Astrocyte (in vitro differentiated cells and primary cell): ENCODE results near the gene TMEM229A. TPM values are rescaled to one million over a fixed set of nuclear protein-coding genes. Genes with fewer than 3 reads are reported as not detected.

Source experiments
- DNase-seq: peaks from one replicate; pipeline ENCODE4 v3.0.0-alpha.2; 2010; ENCODE audit warnings: low read depth
- FAIRE-seq: peaks from 2 replicates; lab custom pipeline; 2011; peaks lifted over from hg19 to GRCh38; lab: Jason Lieb, UNC
- H2AFZ ChIP-seq: 2 replicates; pipeline ENCODE4 v1.6.0; 2012; ENCODE audit warnings: low read depth, low read length, inconsistent platforms
- H3K27ac ChIP-seq: 2 replicates; pipeline ENCODE4 v1.5.1; 2011; ENCODE audit warnings: low read depth, low read length, inconsistent platforms
- H3K27me3 ChIP-seq: 2 replicates; pipeline ENCODE4 v1.6.0; 2011; ENCODE audit warnings: low read length, inconsistent platforms; ENCODE audit not compliant: insufficient read depth
- H3K36me3 ChIP-seq: 2 replicates; pipeline ENCODE4 v1.5.1; 2011; ENCODE audit warnings: low read length, inconsistent platforms; ENCODE audit not compliant: insufficient read depth
- H3K4me1 ChIP-seq: 2 replicates; pipeline ENCODE4 v1.5.1; 2011; ENCODE audit warnings: low read length, inconsistent platforms; ENCODE audit not compliant: insufficient read depth
- H3K4me2 ChIP-seq: 2 replicates; pipeline ENCODE4 v1.6.0; 2012; ENCODE audit warnings: low read length, inconsistent platforms
- H3K4me3 ChIP-seq: 2 replicates; pipeline ENCODE4 v1.5.1; 2011; ENCODE audit warnings: low read depth, mild to moderate bottlenecking, low read length, inconsistent platforms; ENCODE audit not compliant: insufficient read depth
- H3K79me2 ChIP-seq: 2 replicates; pipeline ENCODE4 v1.6.0; 2012; ENCODE audit warnings: mild to moderate bottlenecking, low read length, inconsistent platforms; ENCODE audit not compliant: insufficient read depth
- H3K9ac ChIP-seq: 2 replicates; pipeline ENCODE4 v1.6.0; 2012; ENCODE audit warnings: mild to moderate bottlenecking, low read length, inconsistent platforms
- H3K9me3 ChIP-seq: 2 replicates; pipeline ENCODE4 v1.5.1; 2012; ENCODE audit warnings: low read depth, mild to moderate bottlenecking, low read length, inconsistent platforms; ENCODE audit not compliant: insufficient read depth
- H4K20me1 ChIP-seq: 2 replicates; pipeline ENCODE4 v1.6.0; 2012; ENCODE audit warnings: low read length, inconsistent platforms; ENCODE audit not compliant: insufficient read depth
- H3K27ac Mint-ChIP-seq: one replicate; pipeline ENCODE4 v1.8.0; 2021; ENCODE audit warnings: mild to moderate bottlenecking, mixed read lengths; ENCODE audit not compliant: unreplicated experiment
- H3K27me3 Mint-ChIP-seq: one replicate; pipeline ENCODE4 v1.8.0; 2021; ENCODE audit warnings: low read depth, mixed read lengths; ENCODE audit not compliant: unreplicated experiment
- H3K36me3 Mint-ChIP-seq: one replicate; pipeline ENCODE4 v1.8.0; 2021; ENCODE audit warnings: low read depth, mixed read lengths; ENCODE audit not compliant: unreplicated experiment
- H3K4me1 Mint-ChIP-seq: one replicate; pipeline ENCODE4 v1.8.0; 2021; ENCODE audit warnings: low read depth, mixed read lengths; ENCODE audit not compliant: unreplicated experiment
- H3K4me3 Mint-ChIP-seq: one replicate; pipeline ENCODE4 v1.8.0; 2021; ENCODE audit warnings: mild to moderate bottlenecking, moderate library complexity, mixed read lengths; ENCODE audit not compliant: unreplicated experiment
- H3K9me3 Mint-ChIP-seq: one replicate; pipeline ENCODE4 v1.8.0; 2021; ENCODE audit warnings: mild to moderate bottlenecking, mixed read lengths; ENCODE audit not compliant: unreplicated experiment
- EZH2 ChIP-seq: IDR thresholded peaks from 2 replicates; pipeline ENCODE4 v1.6.1; 2012; ENCODE audit warnings: mild to moderate bottlenecking, low read length, inconsistent platforms; ENCODE audit not compliant: insufficient read depth
- total RNA-seq: library from RNA; stranded (reverse); gene quantifications from 2 replicates; pipeline ENCODE4 v1.2.1, GENCODE V29; 2021
- TF ChIP-seq, protein P1 (sequence below): IDR thresholded peaks from 2 replicates; pipeline ENCODE4 v1.5.1; 2011; ENCODE audit warnings: low read depth, mild to moderate bottlenecking, inconsistent platforms, low read length, moderate library complexity; ENCODE audit not compliant: insufficient read depth

The TMEM229A gene
- total RNA-seq, 1 donor from 2014 or later = 0.09 TPM

DNA sequence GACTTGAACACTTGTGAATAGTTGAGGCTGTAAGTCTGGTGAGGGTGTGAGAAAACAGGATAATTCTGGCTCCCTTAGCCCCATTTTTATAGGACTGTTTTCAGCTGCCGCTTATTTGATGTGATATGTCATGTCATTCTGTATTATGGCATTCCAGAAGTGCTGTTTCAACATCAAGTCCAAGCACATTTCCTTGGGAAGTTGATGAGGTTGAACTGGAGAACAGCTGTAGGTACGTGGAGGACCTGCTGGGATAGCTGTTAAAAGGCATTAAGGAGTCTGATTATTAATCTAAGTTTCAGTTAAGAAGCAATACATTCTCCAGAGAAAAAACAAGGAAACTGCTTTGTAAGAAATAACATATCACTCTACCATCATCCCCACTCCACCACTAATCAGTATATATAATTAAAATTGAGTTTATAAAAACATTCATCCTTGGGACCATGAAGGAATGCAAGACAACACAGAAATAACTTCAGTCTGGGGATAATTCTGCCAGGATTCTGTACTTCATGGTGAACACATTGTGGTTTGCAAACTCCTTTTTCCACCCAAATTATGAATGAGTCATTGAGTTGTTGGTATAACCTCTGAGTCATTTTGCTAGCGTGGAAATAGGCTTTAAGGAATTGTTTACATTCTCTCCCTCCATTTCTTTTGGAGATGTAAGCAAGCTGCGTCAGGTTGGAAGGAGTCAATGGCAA is 39.9 kb upstream of the TMEM229A start:
- Mint-ChIP-seq H3K4me1 (peaks cover 12% of the 10 kb centered on the region), H3K27me3 (no peaks in the 10 kb centered on the region), H3K4me3 (no peak overlapping the region), H3K36me3 (no peaks in the 10 kb centered on the region), H3K27ac (peak overlapping the region; percentile 75), H3K9me3 (no peaks in the 10 kb centered on the region)
- no peaks in the 10 kb centered on the region for H3K36me3 ChIP-seq
- H2AFZ ChIP-seq = no peak overlapping the region
- H3K4me1 ChIP-seq = peaks cover 11% of the 10 kb centered on the region
- peak; percentile 74 for DNase-seq
- no peak for FAIRE-seq
- peak overlapping the region; percentile 38 for H3K27ac ChIP-seq
- H3K27me3 ChIP-seq = peaks cover 22% of the 10 kb centered on the region
- no peak overlapping the region for H3K9ac ChIP-seq
- no peak for TF ChIP-seq EZH2
- TF ChIP-seq, protein P1, sequence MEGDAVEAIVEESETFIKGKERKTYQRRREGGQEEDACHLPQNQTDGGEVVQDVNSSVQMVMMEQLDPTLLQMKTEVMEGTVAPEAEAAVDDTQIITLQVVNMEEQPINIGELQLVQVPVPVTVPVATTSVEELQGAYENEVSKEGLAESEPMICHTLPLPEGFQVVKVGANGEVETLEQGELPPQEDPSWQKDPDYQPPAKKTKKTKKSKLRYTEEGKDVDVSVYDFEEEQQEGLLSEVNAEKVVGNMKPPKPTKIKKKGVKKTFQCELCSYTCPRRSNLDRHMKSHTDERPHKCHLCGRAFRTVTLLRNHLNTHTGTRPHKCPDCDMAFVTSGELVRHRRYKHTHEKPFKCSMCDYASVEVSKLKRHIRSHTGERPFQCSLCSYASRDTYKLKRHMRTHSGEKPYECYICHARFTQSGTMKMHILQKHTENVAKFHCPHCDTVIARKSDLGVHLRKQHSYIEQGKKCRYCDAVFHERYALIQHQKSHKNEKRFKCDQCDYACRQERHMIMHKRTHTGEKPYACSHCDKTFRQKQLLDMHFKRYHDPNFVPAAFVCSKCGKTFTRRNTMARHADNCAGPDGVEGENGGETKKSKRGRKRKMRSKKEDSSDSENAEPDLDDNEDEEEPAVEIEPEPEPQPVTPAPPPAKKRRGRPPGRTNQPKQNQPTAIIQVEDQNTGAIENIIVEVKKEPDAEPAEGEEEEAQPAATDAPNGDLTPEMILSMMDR = no peak
- H4K20me1 ChIP-seq = no peaks in the 10 kb centered on the region
- no peaks in the 10 kb centered on the region for H3K9me3 ChIP-seq
- H3K4me3 ChIP-seq = peak overlapping the region; percentile 8
- no peaks in the 10 kb centered on the region for H3K79me2 ChIP-seq
- H3K4me2 ChIP-seq = peak overlapping the region; percentile 54

DNA sequence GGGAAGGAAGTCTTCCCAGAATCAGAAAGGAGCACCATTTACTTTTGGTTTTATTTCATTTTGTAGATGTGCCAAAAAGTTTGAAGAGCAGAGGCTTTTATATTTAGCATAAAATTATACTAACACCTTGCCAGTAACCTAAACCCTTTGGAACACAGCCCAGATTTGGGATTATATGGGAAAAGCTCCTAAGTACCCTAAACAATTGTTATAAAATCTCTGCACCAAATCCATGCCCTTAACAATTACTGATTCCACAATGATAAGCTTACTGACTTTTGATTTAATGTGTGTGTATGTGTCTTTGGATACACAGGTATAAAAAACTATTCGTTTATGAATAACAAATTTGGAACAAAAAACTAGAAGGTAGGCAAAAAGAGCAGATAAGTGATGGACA is 39.0 kb upstream of the TMEM229A start:
- no peak for TF ChIP-seq EZH2
- TF ChIP-seq, protein P1 = no peak
- H3K27me3 Mint-ChIP-seq = no peaks in the 10 kb centered on the region
- no peak for DNase-seq

DNA sequence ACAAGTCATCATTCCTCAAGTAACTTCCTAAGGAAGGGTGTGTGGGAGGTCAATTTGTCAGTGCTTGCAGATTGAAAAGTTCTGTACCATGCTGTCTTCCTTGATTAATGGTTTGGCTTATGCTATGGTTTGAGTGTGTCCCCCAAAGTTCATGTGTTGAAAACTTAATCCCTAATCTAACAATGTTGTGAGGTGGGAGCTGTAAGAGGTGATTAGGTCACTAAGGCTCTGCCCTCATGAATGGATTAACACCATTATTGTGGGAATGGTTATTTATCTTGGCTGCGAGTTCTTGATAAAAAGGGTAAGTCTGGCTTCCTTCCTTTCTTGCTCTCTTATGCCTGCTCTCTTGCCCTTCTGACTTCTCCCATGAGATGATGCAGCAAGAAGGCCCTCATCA is 29.3 kb upstream of the TMEM229A start:
- peaks cover 3% of the 10 kb centered on the region for H3K27me3 ChIP-seq
- no peaks in the 10 kb centered on the region for H3K36me3 Mint-ChIP-seq
- no peak overlapping the region for H3K27ac ChIP-seq
- no peak overlapping the region for H3K9ac ChIP-seq
- H3K36me3 ChIP-seq = no peaks in the 10 kb centered on the region
- H3K4me1 ChIP-seq = no peaks in the 10 kb centered on the region
- TF ChIP-seq EZH2 = no peak
- TF ChIP-seq, protein P1 = no peak
- no peak overlapping the region for H2AFZ ChIP-seq
- no peak for DNase-seq
- H3K9me3 ChIP-seq = no peaks in the 10 kb centered on the region
- no peak overlapping the region for H3K4me3 ChIP-seq
- no peak for FAIRE-seq
- H3K4me3 Mint-ChIP-seq = no peak overlapping the region
- peaks cover 2% of the 10 kb centered on the region for H3K27me3 Mint-ChIP-seq
- no peak overlapping the region for H3K27ac Mint-ChIP-seq
- no peaks in the 10 kb centered on the region for H3K4me1 Mint-ChIP-seq
- no peaks in the 10 kb centered on the region for H4K20me1 ChIP-seq
- H3K4me2 ChIP-seq = no peak overlapping the region
- H3K79me2 ChIP-seq = no peaks in the 10 kb centered on the region
- H3K9me3 Mint-ChIP-seq = no peaks in the 10 kb centered on the region

More for the DNA sequence above, 39.0 kb upstream of the TMEM229A start:
- Histone ChIP-seq H3K36me3 (no peaks in the 10 kb centered on the region), H3K4me3 (no peak overlapping the region), H3K9me3 (no peaks in the 10 kb centered on the region), H3K4me2 (no peak overlapping the region), H4K20me1 (no peaks in the 10 kb centered on the region), H3K27ac (no peak overlapping the region), H2AFZ (no peak overlapping the region), H3K79me2 (no peaks in the 10 kb centered on the region), H3K4me1 (peaks cover 11% of the 10 kb centered on the region), H3K9ac (no peak overlapping the region), H3K27me3 (peaks cover 28% of the 10 kb centered on the region)
- Mint-ChIP-seq H3K27ac (no peak overlapping the region), H3K4me3 (no peak overlapping the region), H3K36me3 (no peaks in the 10 kb centered on the region), H3K4me1 (peaks cover 12% of the 10 kb centered on the region), H3K9me3 (no peaks in the 10 kb centered on the region)
- FAIRE-seq = peak; percentile 37
